AG09319 (cell line): ENCODE data around the gene TLE1.

Experiments used
- DNase-seq: peaks from one replicate; pipeline ENCODE4 v3.0.0-alpha.2; 2010; ENCODE audit warnings: low read depth; ENCODE audit errors: extremely low read depth
- TF ChIP-seq, protein P1 (sequence below): IDR thresholded peaks from 2 replicates; pipeline ENCODE4 v1.5.1; 2011; ENCODE audit warnings: low read depth, mild to moderate bottlenecking, inconsistent platforms, low read length, moderate library complexity

Gene TLE1

DNA sequence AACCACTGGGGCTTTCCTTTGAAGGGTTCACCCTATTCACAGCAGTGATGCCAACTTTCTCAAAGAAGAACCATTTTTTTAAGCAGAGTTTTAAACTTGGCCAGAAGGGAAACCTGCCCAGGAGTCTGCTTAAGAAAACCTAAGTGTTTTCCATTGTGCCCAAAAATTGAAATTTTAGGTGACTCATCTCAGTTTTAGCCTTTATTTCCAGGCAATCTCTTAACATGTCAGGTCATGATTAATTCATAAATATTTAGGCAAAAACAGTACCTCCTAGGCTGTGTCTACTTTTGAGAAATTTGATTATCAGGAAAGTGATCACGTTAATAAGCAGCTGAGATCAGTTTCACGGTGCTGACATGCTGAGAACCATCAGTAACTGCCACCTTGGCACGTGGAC, 61.9 kb downstream of the TLE1 start:
- no peak for DNase-seq
- TF ChIP-seq, protein P1, sequence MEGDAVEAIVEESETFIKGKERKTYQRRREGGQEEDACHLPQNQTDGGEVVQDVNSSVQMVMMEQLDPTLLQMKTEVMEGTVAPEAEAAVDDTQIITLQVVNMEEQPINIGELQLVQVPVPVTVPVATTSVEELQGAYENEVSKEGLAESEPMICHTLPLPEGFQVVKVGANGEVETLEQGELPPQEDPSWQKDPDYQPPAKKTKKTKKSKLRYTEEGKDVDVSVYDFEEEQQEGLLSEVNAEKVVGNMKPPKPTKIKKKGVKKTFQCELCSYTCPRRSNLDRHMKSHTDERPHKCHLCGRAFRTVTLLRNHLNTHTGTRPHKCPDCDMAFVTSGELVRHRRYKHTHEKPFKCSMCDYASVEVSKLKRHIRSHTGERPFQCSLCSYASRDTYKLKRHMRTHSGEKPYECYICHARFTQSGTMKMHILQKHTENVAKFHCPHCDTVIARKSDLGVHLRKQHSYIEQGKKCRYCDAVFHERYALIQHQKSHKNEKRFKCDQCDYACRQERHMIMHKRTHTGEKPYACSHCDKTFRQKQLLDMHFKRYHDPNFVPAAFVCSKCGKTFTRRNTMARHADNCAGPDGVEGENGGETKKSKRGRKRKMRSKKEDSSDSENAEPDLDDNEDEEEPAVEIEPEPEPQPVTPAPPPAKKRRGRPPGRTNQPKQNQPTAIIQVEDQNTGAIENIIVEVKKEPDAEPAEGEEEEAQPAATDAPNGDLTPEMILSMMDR, result no peak

DNA sequence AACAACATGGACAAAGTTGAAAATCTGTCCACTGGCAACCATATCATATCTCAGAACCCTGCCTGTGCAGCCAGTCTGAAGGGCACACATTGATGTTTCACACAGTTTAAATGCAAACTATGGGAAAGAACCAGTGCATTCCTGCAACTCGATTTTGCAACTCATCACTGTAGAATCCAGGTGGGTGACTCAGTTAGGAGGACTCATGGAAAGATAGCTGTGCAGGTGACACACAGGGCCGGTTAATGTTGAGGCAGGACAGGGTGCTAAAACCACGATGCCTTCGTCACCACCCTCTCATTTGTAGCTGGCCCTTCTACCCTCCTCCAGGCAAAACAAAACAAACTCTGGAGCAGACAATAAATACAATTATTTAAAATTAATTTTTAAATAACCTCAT, 62.8 kb downstream of the TLE1 start:
- TF ChIP-seq, protein P1, result no peak
- DNase-seq, result no peak

DNA sequence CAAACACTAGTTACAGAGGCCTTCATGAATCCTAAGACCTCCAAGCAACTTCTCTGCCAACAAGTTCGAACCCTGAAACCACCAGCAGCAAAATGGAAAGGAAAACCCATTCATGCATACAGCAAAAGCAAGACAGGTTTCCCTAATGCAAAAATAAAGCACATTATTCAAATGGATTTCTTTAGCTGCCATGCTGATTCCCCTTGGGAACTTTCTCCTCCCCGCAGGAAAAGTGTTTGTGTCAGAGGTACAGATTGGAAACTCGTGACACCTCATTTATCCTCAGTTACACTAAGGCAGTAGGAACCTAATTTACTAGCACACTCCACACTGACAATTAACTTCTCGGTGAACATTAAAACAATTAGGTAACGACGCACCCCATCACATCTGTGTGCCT, 63.4 kb downstream of the TLE1 start:
- TF ChIP-seq, protein P1, result no peak
- DNase-seq, result no peak

DNA sequence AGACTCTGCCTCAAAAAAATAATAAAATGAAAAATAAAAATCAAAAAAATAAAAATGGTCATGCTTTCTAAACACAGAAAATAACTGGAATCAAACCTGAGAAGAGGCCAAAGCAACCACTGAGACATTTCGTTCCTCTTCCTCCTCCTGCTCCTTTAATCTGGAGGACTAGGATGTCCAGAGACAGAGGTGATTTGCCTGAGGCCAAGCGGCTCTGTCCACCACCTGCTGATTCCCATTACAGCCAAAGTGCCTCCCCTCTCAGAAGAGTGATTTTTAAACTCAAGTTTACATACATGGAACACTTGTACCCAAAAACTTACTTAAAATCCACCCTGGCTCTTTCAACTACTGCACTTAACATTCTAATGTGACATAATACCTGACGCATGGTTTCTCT, 65.6 kb downstream of the TLE1 start:
- DNase-seq, result no peak

DNA sequence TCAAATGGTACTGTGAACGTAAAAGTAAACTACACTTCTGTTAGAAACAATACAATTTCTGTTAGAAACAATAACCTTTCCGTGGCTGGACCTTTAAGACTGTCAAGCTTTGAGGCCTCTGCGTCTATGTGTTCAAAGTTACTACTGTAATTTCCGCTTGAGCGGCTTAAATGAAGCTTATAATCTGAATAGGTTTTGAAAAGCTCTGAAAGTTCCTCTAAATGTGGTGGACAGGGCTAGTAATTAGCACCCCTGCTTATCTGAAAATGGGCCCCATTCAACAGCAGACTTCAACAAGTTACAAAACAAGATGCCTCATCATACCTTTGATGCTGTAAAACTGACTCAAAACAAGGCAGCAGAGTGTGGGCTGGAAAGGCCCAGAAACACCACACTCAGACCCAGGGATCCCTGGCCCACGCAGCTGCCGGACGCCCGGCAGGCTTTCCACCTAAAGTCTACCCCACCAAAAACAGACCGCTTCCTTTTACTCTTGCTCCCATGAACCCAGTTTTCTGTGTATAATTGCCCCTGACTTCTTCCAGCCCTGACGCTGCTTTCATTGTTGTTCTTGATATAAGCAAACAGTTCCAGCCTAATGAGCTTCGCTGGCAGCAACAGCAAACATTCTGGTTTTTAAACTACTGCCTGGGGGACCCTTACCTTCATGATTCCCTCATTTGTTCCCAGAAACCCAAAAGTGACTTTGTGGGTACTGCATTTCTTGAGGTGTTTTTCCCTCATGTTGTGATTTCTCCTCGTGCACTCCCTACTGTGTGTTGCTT, 66.7 kb downstream of the TLE1 start:
- TF ChIP-seq, protein P1, result no peak
- DNase-seq, result no peak

More for the DNA sequence above, 65.6 kb downstream of the TLE1 start:
- TF ChIP-seq, protein P1, result no peak

DNA sequence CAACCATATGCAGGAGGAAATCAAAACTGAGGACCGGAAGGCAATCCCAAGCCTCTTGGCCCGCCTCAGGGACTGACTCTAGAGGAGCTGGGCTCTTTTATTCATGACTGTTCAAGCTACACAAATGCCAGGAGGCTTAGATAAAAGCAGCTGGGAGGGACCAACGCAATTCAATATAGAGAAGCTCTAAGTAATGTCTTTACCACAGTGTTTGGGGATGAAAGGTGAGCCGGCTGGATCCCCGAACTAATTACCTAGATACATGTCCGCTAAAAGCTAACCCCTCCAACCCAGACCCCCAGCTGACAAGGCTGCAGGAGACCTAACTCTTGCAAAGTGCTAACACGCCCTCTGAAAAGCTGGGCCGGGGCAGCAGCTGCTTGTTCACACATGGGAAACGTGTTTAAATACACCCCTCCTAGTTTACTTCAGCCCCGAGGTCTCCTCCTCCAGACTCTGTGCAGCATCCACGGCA, 67.5 kb downstream of the TLE1 start:
- DNase-seq, result no peak
- TF ChIP-seq, protein P1, result no peak

DNA sequence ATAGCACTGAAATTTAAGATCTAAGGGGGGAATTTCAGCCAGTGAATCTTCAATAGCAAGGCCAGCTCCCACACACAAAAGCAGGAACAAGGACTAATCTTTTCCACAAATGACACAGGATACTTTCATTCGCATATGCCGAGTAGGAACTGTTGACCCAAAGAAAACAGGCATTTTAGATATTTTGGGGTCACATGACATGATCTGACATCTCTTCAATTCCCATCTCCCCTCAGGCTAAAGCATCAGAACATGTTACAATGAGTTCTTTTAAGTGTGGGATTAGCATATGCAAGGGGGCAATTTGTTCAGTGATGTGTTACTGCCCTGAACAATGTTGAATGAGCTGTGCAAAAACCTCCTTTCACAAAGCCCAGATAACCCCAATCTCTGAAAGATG, 68.2 kb downstream of the TLE1 start:
- no peak for DNase-seq
- TF ChIP-seq, protein P1, result no peak
